HepG2 (cell line): ENCODE results near the gene POP7. TPM values are rescaled to one million over a fixed set of nuclear protein-coding genes. Genes with fewer than 3 reads are reported as not detected.

ENCODE experiments used
- HDAC1 ChIP-seq: sonication (generic); formaldehyde crosslinking; IDR thresholded peaks from 2 replicates; pipeline ENCODE4 v1.5.1; 2020; ENCODE audit warnings: mild to moderate bottlenecking, missing genetic modification reagents
- HNF4A ChIP-seq: sonication (generic); formaldehyde crosslinking; IDR thresholded peaks from 2 replicates; pipeline ENCODE4 v1.4.0; 2020; ENCODE audit warnings: missing genetic modification reagents
- MBNL3 ChIP-seq: fragments of 250-450 bp; sonication (Bioruptor Pico); conservative IDR thresholded peaks from 2 replicates; pipeline ENCODE4 v1.8.0; 2022; ENCODE audit warnings: mild to moderate bottlenecking, inconsistent platforms
- NCOA2 ChIP-seq: sonication (generic); formaldehyde crosslinking; IDR thresholded peaks from 2 replicates; pipeline ENCODE4 v1.8.0; 2022; ENCODE audit warnings: inconsistent platforms
- SALL1 ChIP-seq: sonication (generic); formaldehyde crosslinking; IDR thresholded peaks from 2 replicates; pipeline ENCODE4 v1.8.0; 2022; ENCODE audit warnings: mild to moderate bottlenecking, missing genetic modification reagents
- SOX13 ChIP-seq, 3 experiments: fragments of 450-650 bp in 1 of 3; sonication (generic) in 1 of 3; formaldehyde crosslinking in 1 of 3; IDR thresholded peaks in 2 of 3; conservative IDR thresholded peaks in 1 of 3; 2 replicates each; pipeline versions ENCODE4 v1.5.0 to v1.6.1; 2016 to 2020; ENCODE audit warnings: antibody characterized with exemption in 1 of 3, mild to moderate bottlenecking in 1 of 3, missing compliant biosample characterization in 1 of 3, missing genetic modification reagents in 1 of 3, moderate library complexity in 1 of 3
- TAF1 ChIP-seq: sonication (generic); formaldehyde crosslinking; IDR thresholded peaks from 2 replicates; pipeline ENCODE4 v1.4.0; 2020; ENCODE audit warnings: missing genetic modification reagents
- ZBTB38 ChIP-seq: sonication (generic); formaldehyde crosslinking; IDR thresholded peaks from 2 replicates; pipeline ENCODE4 v1.5.1; 2020; ENCODE audit warnings: mild to moderate bottlenecking, missing genetic modification reagents
- ZFX ChIP-seq: sonication (generic); formaldehyde crosslinking; IDR thresholded peaks from 2 replicates; pipeline ENCODE4 v1.4.0; 2020; ENCODE audit warnings: mild to moderate bottlenecking, low read depth, missing genetic modification reagents, moderate library complexity
- ZNF121 ChIP-seq: sonication (generic); formaldehyde crosslinking; IDR thresholded peaks from 2 replicates; pipeline ENCODE4 v1.5.0; 2020; ENCODE audit warnings: mild to moderate bottlenecking, missing genetic modification reagents
- ZNF263 ChIP-seq: sonication (generic); formaldehyde crosslinking; IDR thresholded peaks from 2 replicates; pipeline ENCODE4 v1.4.0; 2020; ENCODE audit warnings: missing genetic modification reagents
- ZNF776 ChIP-seq: sonication (generic); formaldehyde crosslinking; IDR thresholded peaks from 2 replicates; pipeline ENCODE4 v1.4.0; 2020; ENCODE audit warnings: mild to moderate bottlenecking, missing genetic modification reagents
- polyA plus RNA-seq, 8 experiments: library from polyadenylated mRNA; depleted of rRNA in 3 of 8; stranded (reverse) in 7 of 8; unstranded in 1 of 8; fragments of >200 nt; fragmentation: Illumina TruSeq in 4 of 8; extraction: Trizol in 4 of 8; gene quantifications; 2 replicates each; pipeline versions ENCODE4 v1.2.1 to v1.2.3, GENCODE V29; 2011 to 2016; ENCODE audit warnings: low read depth in 4 of 8, missing spikeins in 1 of 8, mixed read lengths in 1 of 8; ENCODE audit not compliant: insufficient read depth in 1 of 8
- total RNA-seq, 5 experiments: library from RNA; depleted of rRNA; stranded (reverse); fragments of >200 nt; fragmentation: Illumina TruSeq; extraction: Trizol; gene quantifications; 2 replicates each; pipeline ENCODE4 v1.2.3, GENCODE V29; 2016; ENCODE audit warnings: low read depth in 1 of 5
- TF ChIP-seq, protein P1 (sequence below), 2 experiments: sonication (generic) in 1 of 2; formaldehyde crosslinking in 1 of 2; IDR thresholded peaks; 2 replicates each; pipeline versions ENCODE4 v1.4.0 to v1.6.1; 2018 to 2020; ENCODE audit warnings: missing genetic modification reagents in 2 of 2, borderline replicate concordance in 1 of 2, low read depth in 1 of 2, mild to moderate bottlenecking in 1 of 2, missing biosample characterization in 1 of 2
- TF ChIP-seq, protein P2 (sequence below): sonication (generic); IDR thresholded peaks from 2 replicates; pipeline ENCODE4 v1.6.1; 2016; ENCODE audit warnings: low read depth, borderline replicate concordance
- TF ChIP-seq, protein P3 (sequence below): sonication (generic); formaldehyde crosslinking; IDR thresholded peaks from 2 replicates; pipeline ENCODE4 v1.5.1; 2020; ENCODE audit warnings: mild to moderate bottlenecking, missing genetic modification reagents, moderate library complexity
- TF ChIP-seq, protein P4 (sequence below): sonication (generic); formaldehyde crosslinking; IDR thresholded peaks from 2 replicates; pipeline ENCODE4 v1.5.1; 2020; ENCODE audit warnings: missing genetic modification reagents, mild to moderate bottlenecking, borderline replicate concordance
- TF ChIP-seq, protein P5 (sequence below): sonication (generic); formaldehyde crosslinking; IDR thresholded peaks from 2 replicates; pipeline ENCODE4 v1.5.0; 2020; ENCODE audit warnings: missing genetic modification reagents

The POP7 gene
- total and polyA plus RNA-seq, 2 of the 13 experiments (the other 11 are each of a cell fraction or from before 2014, with no cell fraction given) = 63.9 to 91.1 TPM

DNA sequence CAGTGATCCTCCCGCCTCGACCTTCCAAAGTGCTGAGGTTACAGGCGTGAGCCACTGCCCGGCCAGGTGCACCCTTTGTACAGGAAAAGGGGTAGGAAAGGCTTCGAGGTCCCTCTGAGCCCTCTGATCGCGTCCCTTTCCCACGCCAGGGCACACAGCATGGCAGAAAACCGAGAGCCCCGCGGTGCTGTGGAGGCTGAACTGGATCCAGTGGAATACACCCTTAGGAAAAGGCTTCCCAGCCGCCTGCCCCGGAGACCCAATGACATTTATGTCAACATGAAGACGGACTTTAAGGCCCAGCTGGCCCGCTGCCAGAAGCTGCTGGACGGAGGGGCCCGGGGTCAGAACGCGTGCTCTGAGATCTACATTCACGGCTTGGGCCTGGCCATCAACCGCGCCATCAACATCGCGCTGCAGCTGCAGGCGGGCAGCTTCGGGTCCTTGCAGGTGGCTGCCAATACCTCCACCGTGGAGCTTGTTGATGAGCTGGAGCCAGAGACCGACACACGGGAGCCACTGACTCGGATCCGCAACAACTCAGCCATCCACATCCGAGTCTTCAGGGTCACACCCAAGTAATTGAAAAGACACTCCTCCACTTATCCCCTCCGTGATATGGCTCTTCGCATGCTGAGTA lies 871 bp downstream of the POP7 start (continued):
- TF ChIP-seq ZNF263 = peak; percentile 38; the same call in 1 of the 2 replicates
- TF ChIP-seq, protein P1, sequence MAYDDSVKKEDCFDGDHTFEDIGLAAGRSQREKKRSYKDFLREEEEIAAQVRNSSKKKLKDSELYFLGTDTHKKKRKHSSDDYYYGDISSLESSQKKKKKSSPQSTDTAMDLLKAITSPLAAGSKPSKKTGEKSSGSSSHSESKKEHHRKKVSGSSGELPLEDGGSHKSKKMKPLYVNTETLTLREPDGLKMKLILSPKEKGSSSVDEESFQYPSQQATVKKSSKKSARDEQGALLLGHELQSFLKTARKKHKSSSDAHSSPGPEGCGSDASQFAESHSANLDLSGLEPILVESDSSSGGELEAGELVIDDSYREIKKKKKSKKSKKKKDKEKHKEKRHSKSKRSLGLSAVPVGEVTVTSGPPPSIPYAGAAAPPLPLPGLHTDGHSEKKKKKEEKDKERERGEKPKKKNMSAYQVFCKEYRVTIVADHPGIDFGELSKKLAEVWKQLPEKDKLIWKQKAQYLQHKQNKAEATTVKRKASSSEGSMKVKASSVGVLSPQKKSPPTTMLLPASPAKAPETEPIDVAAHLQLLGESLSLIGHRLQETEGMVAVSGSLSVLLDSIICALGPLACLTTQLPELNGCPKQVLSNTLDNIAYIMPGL (CRISPR knock-in tag; IDR thresholded peaks at IDR 0.05; ENCODE audit: borderline replicate concordance in 1 of 2, low read depth in 1 of 2) = no peak
- TF ChIP-seq, protein P2, sequence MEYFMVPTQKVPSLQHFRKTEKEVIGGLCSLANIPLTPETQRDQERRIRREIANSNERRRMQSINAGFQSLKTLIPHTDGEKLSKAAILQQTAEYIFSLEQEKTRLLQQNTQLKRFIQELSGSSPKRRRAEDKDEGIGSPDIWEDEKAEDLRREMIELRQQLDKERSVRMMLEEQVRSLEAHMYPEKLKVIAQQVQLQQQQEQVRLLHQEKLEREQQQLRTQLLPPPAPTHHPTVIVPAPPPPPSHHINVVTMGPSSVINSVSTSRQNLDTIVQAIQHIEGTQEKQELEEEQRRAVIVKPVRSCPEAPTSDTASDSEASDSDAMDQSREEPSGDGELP = peak; percentile 45; the same call in 1 of the 2 replicates
- peak; percentile 68; the same call in 1 of the 2 replicates for TF ChIP-seq ZFX (CRISPR knock-in tag)
- TF ChIP-seq, protein P3, sequence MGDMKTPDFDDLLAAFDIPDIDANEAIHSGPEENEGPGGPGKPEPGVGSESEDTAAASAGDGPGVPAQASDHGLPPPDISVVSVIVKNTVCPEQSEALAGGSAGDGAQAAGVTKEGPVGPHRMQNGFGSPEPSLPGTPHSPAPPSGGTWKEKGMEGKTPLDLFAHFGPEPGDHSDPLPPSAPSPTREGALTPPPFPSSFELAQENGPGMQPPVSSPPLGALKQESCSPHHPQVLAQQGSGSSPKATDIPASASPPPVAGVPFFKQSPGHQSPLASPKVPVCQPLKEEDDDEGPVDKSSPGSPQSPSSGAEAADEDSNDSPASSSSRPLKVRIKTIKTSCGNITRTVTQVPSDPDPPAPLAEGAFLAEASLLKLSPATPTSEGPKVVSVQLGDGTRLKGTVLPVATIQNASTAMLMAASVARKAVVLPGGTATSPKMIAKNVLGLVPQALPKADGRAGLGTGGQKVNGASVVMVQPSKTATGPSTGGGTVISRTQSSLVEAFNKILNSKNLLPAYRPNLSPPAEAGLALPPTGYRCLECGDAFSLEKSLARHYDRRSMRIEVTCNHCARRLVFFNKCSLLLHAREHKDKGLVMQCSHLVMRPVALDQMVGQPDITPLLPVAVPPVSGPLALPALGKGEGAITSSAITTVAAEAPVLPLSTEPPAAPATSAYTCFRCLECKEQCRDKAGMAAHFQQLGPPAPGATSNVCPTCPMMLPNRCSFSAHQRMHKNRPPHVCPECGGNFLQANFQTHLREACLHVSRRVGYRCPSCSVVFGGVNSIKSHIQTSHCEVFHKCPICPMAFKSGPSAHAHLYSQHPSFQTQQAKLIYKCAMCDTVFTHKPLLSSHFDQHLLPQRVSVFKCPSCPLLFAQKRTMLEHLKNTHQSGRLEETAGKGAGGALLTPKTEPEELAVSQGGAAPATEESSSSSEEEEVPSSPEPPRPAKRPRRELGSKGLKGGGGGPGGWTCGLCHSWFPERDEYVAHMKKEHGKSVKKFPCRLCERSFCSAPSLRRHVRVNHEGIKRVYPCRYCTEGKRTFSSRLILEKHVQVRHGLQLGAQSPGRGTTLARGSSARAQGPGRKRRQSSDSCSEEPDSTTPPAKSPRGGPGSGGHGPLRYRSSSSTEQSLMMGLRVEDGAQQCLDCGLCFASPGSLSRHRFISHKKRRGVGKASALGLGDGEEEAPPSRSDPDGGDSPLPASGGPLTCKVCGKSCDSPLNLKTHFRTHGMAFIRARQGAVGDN (CRISPR knock-in tag) = peak; percentile 91
- TF ChIP-seq ZNF776 (CRISPR knock-in tag) = 0 out of 2 replicates have a peak, but pooled peaks have one; percentile 19
- TF ChIP-seq, protein P4, sequence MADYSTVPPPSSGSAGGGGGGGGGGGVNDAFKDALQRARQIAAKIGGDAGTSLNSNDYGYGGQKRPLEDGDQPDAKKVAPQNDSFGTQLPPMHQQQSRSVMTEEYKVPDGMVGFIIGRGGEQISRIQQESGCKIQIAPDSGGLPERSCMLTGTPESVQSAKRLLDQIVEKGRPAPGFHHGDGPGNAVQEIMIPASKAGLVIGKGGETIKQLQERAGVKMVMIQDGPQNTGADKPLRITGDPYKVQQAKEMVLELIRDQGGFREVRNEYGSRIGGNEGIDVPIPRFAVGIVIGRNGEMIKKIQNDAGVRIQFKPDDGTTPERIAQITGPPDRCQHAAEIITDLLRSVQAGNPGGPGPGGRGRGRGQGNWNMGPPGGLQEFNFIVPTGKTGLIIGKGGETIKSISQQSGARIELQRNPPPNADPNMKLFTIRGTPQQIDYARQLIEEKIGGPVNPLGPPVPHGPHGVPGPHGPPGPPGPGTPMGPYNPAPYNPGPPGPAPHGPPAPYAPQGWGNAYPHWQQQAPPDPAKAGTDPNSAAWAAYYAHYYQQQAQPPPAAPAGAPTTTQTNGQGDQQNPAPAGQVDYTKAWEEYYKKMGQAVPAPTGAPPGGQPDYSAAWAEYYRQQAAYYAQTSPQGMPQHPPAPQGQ (CRISPR knock-in tag) = no peak
- no peak for TF ChIP-seq SOX13 (IDR thresholded peaks at IDR 0.05)
- no peak for TF ChIP-seq SOX13 (CRISPR knock-in tag; conservative IDR thresholded peaks at IDR 0.05 in 1 of 2, IDR thresholded peaks at IDR 0.05 in 1 of 2)
- peak; percentile 61 for TF ChIP-seq HDAC1 (CRISPR knock-in tag)
- TF ChIP-seq NCOA2 (CRISPR knock-in tag) = 0 out of 2 replicates have a peak, but pooled peaks have one; percentile 13
- TF ChIP-seq, protein P5, sequence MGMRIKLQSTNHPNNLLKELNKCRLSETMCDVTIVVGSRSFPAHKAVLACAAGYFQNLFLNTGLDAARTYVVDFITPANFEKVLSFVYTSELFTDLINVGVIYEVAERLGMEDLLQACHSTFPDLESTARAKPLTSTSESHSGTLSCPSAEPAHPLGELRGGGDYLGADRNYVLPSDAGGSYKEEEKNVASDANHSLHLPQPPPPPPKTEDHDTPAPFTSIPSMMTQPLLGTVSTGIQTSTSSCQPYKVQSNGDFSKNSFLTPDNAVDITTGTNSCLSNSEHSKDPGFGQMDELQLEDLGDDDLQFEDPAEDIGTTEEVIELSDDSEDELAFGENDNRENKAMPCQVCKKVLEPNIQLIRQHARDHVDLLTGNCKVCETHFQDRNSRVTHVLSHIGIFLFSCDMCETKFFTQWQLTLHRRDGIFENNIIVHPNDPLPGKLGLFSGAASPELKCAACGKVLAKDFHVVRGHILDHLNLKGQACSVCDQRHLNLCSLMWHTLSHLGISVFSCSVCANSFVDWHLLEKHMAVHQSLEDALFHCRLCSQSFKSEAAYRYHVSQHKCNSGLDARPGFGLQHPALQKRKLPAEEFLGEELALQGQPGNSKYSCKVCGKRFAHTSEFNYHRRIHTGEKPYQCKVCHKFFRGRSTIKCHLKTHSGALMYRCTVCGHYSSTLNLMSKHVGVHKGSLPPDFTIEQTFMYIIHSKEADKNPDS (CRISPR knock-in tag) = 0 out of 2 replicates have a peak, but pooled peaks have one; percentile 38
- no peak for TF ChIP-seq TAF1 (CRISPR knock-in tag)
- TF ChIP-seq MBNL3 (CRISPR knock-in tag) = no peak
- peak; percentile 86 for TF ChIP-seq ZNF121 (CRISPR knock-in tag)
- TF ChIP-seq ZBTB38 (CRISPR knock-in tag) = peak; percentile 87
- TF ChIP-seq HNF4A (CRISPR knock-in tag) = peak; percentile 53
- TF ChIP-seq SALL1 = peak; percentile 71
